MG63 (cell line): ENCODE data around the gene ABHD4. TPM values are rescaled to one million over a fixed set of nuclear protein-coding genes. Genes with fewer than 3 reads are reported as not detected.
"Not testable (repeated sequence)": the region's sequence is repeated elsewhere in the genome, so short reads cannot be mapped to it uniquely, and the experiment has no call there.

Experiments used
- DNase-seq: peaks from one replicate; pipeline ENCODE4 v3.0.0-alpha.2; 2020
- H3K27me3 ChIP-seq: fragments of 250-450 bp; sonication (Bioruptor Pico); 2 replicates; pipeline ENCODE4 v1.5.1; 2020; ENCODE audit warnings: mild to moderate bottlenecking, moderate library complexity
- H3K36me3 ChIP-seq: fragments of 250-450 bp; sonication (Bioruptor Pico); 2 replicates; pipeline ENCODE4 v1.5.1; 2020; ENCODE audit warnings: mild to moderate bottlenecking, moderate library complexity
- H3K4me3 ChIP-seq: fragments of 250-450 bp; sonication (Bioruptor Pico); 2 replicates; pipeline ENCODE4 v1.5.1; 2020; ENCODE audit warnings: mild to moderate bottlenecking, moderate library complexity
- H3K9me3 ChIP-seq: fragments of 250-450 bp; sonication (Bioruptor Pico); 2 replicates; pipeline ENCODE4 v1.5.1; 2020; ENCODE audit warnings: mild to moderate bottlenecking, moderate library complexity
- total RNA-seq: library from RNA; depleted of rRNA; stranded (reverse); fragments of >200 nt; shearing (Covaris generic); gene quantifications from 2 replicates; pipeline ENCODE4 v1.2.3, GENCODE V29; 2014; ENCODE audit warnings: low replicate concordance

The ABHD4 gene
- total RNA-seq, 1 experiment from 2014 or later: 0.89 TPM

GRCh38 chr14:22600027-22600426 is 1.9 kb downstream of the ABHD4 start:
- no peaks in the 10 kb centered on the region for H3K9me3 ChIP-seq
- no peak for DNase-seq
- H3K4me3 ChIP-seq: no peak overlapping the region
- H3K36me3 ChIP-seq: peaks cover 2% of the 10 kb centered on the region
- no peaks in the 10 kb centered on the region for H3K27me3 ChIP-seq

- H3K36me3 ChIP-seq: peaks cover 2% of the 10 kb centered on the region
- DNase-seq: no peak
These were observed 3.4 kb downstream of the ABHD4 start for GRCh38 chr14:22601456-22601855.

GRCh38 chr14:22601996-22602395 is 3.9 kb downstream of the ABHD4 start:
- no peak overlapping the region for H3K4me3 ChIP-seq
- no peak for DNase-seq
- H3K36me3 ChIP-seq: peaks cover 2% of the 10 kb centered on the region
- no peaks in the 10 kb centered on the region for H3K27me3 ChIP-seq
- H3K9me3 ChIP-seq: no peaks in the 10 kb centered on the region

More at GRCh38 chr14:22601456-22601855, 3.4 kb downstream of the ABHD4 start:
- Histone ChIP-seq H3K9me3 (no peaks in the 10 kb centered on the region), H3K4me3 (no peak overlapping the region), H3K27me3 (no peaks in the 10 kb centered on the region)

- H3K4me3 ChIP-seq: no peak overlapping the region
- peak; percentile 36 for DNase-seq
- H3K9me3 ChIP-seq: no peaks in the 10 kb centered on the region
- H3K36me3 ChIP-seq: peaks cover 2% of the 10 kb centered on the region
- no peaks in the 10 kb centered on the region for H3K27me3 ChIP-seq
These were observed 4.8 kb downstream of the ABHD4 start for GRCh38 chr14:22602862-22603261.

- H3K4me3 ChIP-seq: no peak overlapping the region
- peaks cover 2% of the 10 kb centered on the region for H3K36me3 ChIP-seq
- H3K27me3 ChIP-seq: no peaks in the 10 kb centered on the region
- no peaks in the 10 kb centered on the region for H3K9me3 ChIP-seq
- no peak for DNase-seq
These were observed 8.3 kb downstream of the ABHD4 start for GRCh38 chr14:22606380-22606779.

- Histone ChIP-seq H3K4me3 (no peak overlapping the region), H3K36me3 (peaks cover 2% of the 10 kb centered on the region), H3K9me3 (no peaks in the 10 kb centered on the region), H3K27me3 (no peaks in the 10 kb centered on the region)
- DNase-seq: no peak
These were observed 9.2 kb downstream of the ABHD4 start for GRCh38 chr14:22607291-22607690.

- Histone ChIP-seq H3K36me3 (no peaks in the 10 kb centered on the region), H3K4me3 (no peak overlapping the region), H3K9me3 (no peaks in the 10 kb centered on the region), H3K27me3 (no peaks in the 10 kb centered on the region)
- DNase-seq: no peak
These were observed 12.8 kb downstream of the ABHD4 start for GRCh38 chr14:22610931-22611330.

GRCh38 chr14:22613106-22613695 is 15.1 kb downstream of the ABHD4 start:
- no peak for DNase-seq
- no peaks in the 10 kb centered on the region for H3K9me3 ChIP-seq
- H3K27me3 ChIP-seq: no peaks in the 10 kb centered on the region
- H3K4me3 ChIP-seq: no peak overlapping the region
- H3K36me3 ChIP-seq: no peaks in the 10 kb centered on the region

- Histone ChIP-seq H3K9me3 (no peaks in the 10 kb centered on the region), H3K4me3 (no peak overlapping the region), H3K36me3 (no peaks in the 10 kb centered on the region), H3K27me3 (no peaks in the 10 kb centered on the region)
- DNase-seq: no peak
These were observed 15.7 kb downstream of the ABHD4 start for GRCh38 chr14:22613736-22614239.

- peak; percentile 78 for DNase-seq
- H3K9me3 ChIP-seq: no peaks in the 10 kb centered on the region
These were observed 16.2 kb downstream of the ABHD4 start for GRCh38 chr14:22614240-22614799.

GRCh38 chr14:22615765-22616164 is 17.7 kb downstream of the ABHD4 start:
- DNase-seq, H3K27me3 ChIP-seq, H3K36me3 ChIP-seq, H3K9me3 ChIP-seq, H3K4me3 ChIP-seq: not testable (repeated sequence)

More at GRCh38 chr14:22614240-22614799, 16.2 kb downstream of the ABHD4 start:
- Histone ChIP-seq H3K36me3 (no peaks in the 10 kb centered on the region), H3K27me3 (no peaks in the 10 kb centered on the region), H3K4me3 (no peak overlapping the region)

- Histone ChIP-seq H3K4me3 (no peak overlapping the region), H3K9me3 (no peaks in the 10 kb centered on the region), H3K27me3 (no peaks in the 10 kb centered on the region), H3K36me3 (no peaks in the 10 kb centered on the region)
- no peak for DNase-seq
These were observed 24.2 kb downstream of the ABHD4 start for GRCh38 chr14:22622255-22622654.

- H3K9me3 ChIP-seq: no peaks in the 10 kb centered on the region
- H3K4me3 ChIP-seq: no peak overlapping the region
- no peaks in the 10 kb centered on the region for H3K36me3 ChIP-seq
- no peaks in the 10 kb centered on the region for H3K27me3 ChIP-seq
- DNase-seq: no peak
These were observed 24.9 kb downstream of the ABHD4 start for GRCh38 chr14:22623047-22623446.

- DNase-seq: no peak
- no peaks in the 10 kb centered on the region for H3K36me3 ChIP-seq
- H3K27me3 ChIP-seq: no peaks in the 10 kb centered on the region
- H3K9me3 ChIP-seq: no peaks in the 10 kb centered on the region
- H3K4me3 ChIP-seq: no peak overlapping the region
These were observed 28.5 kb downstream of the ABHD4 start for GRCh38 chr14:22626590-22626989.

GRCh38 chr14:22627506-22628263 is 29.6 kb downstream of the ABHD4 start:
- Histone ChIP-seq H3K36me3 (no peaks in the 10 kb centered on the region), H3K4me3 (no peak overlapping the region), H3K27me3 (no peaks in the 10 kb centered on the region), H3K9me3 (no peaks in the 10 kb centered on the region)
- DNase-seq: no peak

GRCh38 chr14:22629361-22629760 is 31.3 kb downstream of the ABHD4 start:
- Histone ChIP-seq H3K27me3 (no peaks in the 10 kb centered on the region), H3K9me3 (no peaks in the 10 kb centered on the region), H3K36me3 (no peaks in the 10 kb centered on the region), H3K4me3 (no peak overlapping the region)
- DNase-seq: no peak

GRCh38 chr14:22630066-22630465 is 32.0 kb downstream of the ABHD4 start:
- Histone ChIP-seq H3K9me3 (no peaks in the 10 kb centered on the region), H3K4me3 (no peak overlapping the region), H3K36me3 (no peaks in the 10 kb centered on the region), H3K27me3 (no peaks in the 10 kb centered on the region)
- DNase-seq: no peak

GRCh38 chr14:22630486-22630885 is 32.4 kb downstream of the ABHD4 start:
- H3K9me3 ChIP-seq: no peaks in the 10 kb centered on the region
- no peak for DNase-seq
- H3K36me3 ChIP-seq: no peaks in the 10 kb centered on the region
- no peaks in the 10 kb centered on the region for H3K27me3 ChIP-seq
- H3K4me3 ChIP-seq: no peak overlapping the region
